A549 (cell line): ENCODE measurements around the gene SSBP2.

Source experiments
- CEBPB ChIP-seq, 2 experiments: fragments of >200 bp in 1 of 2; sonication (Bioruptor Twin) in 1 of 2; formaldehyde crosslinking in 1 of 2; IDR thresholded peaks; 2 replicates each; pipeline ENCODE4 v1.6.1; 2012 to 2016
- CHD2 ChIP-seq: fragments of 150-350 bp; IDR thresholded peaks from 2 replicates; pipeline ENCODE4 v1.6.1; 2014; ENCODE audit warnings: low read length; ENCODE audit not compliant: partially characterized antibody
- CTCF ChIP-seq: fragments of >200 bp; sonication (Bioruptor Twin); formaldehyde crosslinking; IDR thresholded peaks from 3 replicates; pipeline ENCODE4 v1.5.1; 2016
- EP300 ChIP-seq, 2 experiments: fragments of >200 bp; sonication (Bioruptor Twin); formaldehyde crosslinking; IDR thresholded peaks; 2 replicates in 1 of 2; 3 replicates in 1 of 2; pipeline ENCODE4 v1.6.1; 2016 to 2017
- HDAC2 ChIP-seq: fragments of 200-600 bp; sonication (generic); IDR thresholded peaks from 2 replicates; pipeline ENCODE4 v1.6.1; 2016
- MAX ChIP-seq: IDR thresholded peaks from 2 replicates; pipeline ENCODE4 v1.6.1; 2012
- NFE2L2 ChIP-seq: fragments of 150-350 bp; conservative IDR thresholded peaks from 2 replicates; pipeline ENCODE4 v1.6.1; 2014; ENCODE audit warnings: low read length
- NR3C1 ChIP-seq: fragments of >200 bp; sonication (Bioruptor Twin); formaldehyde crosslinking; IDR thresholded peaks from 3 replicates; pipeline ENCODE4 v1.6.1; 2017
- PBX3 ChIP-seq: IDR thresholded peaks from 2 replicates; pipeline ENCODE4 v1.6.1; 2012
- POLR2A ChIP-seq: IDR thresholded peaks from 2 replicates; pipeline ENCODE4 v1.6.1; 2012; ENCODE audit warnings: mild to moderate bottlenecking, low read length
- RAD21 ChIP-seq, 2 experiments: fragments of >200 bp in 1 of 2; sonication (Bioruptor Twin) in 1 of 2; formaldehyde crosslinking in 1 of 2; IDR thresholded peaks in 1 of 2; conservative IDR thresholded peaks in 1 of 2; 2 replicates in 1 of 2; 3 replicates in 1 of 2; pipeline ENCODE4 v1.6.1; 2012 to 2018; ENCODE audit warnings: inconsistent platforms in 1 of 2
- RCOR1 ChIP-seq: fragments of 150-350 bp; IDR thresholded peaks from 2 replicates; pipeline ENCODE4 v1.6.1; 2014; ENCODE audit warnings: antibody characterized with exemption, low read length, low read depth
- REST ChIP-seq: fragments of 200-600 bp; sonication (generic); IDR thresholded peaks from 2 replicates; pipeline ENCODE4 v1.6.1; 2016; ENCODE audit warnings: antibody characterized with exemption, mild to moderate bottlenecking, moderate library complexity

- no peak for TF ChIP-seq CTCF
- TF ChIP-seq REST, result no peak
- no peak for TF ChIP-seq CHD2
- TF ChIP-seq MAX, result no peak
- TF ChIP-seq HDAC2, result no peak
- TF ChIP-seq EP300 (IDR thresholded peaks at IDR 0.05), result no peak
- TF ChIP-seq RAD21 (conservative IDR thresholded peaks at IDR 0.05 in 1 of 2, IDR thresholded peaks at IDR 0.05 in 1 of 2), result no peak
- TF ChIP-seq PBX3, result no peak
- no peak for TF ChIP-seq POLR2A
- TF ChIP-seq RCOR1, result no peak
- no peak for TF ChIP-seq NFE2L2
- no peak for TF ChIP-seq CEBPB (IDR thresholded peaks at IDR 0.05)
- no peak for TF ChIP-seq NR3C1
These were observed 29.8 kb downstream of the SSBP2 start for GRCh38 chr5:81721049-81721448.
